K562 (cell line): ENCODE results near the gene HTRA3. TPM values are rescaled to one million over a fixed set of nuclear protein-coding genes. Genes with fewer than 3 reads are reported as not detected.

Experiments
- ATAC-seq: fragments of 200-7000 bp; cut with Tn5 transposase; 3 replicates; pipeline ENCODE4 v1.9.1; 2020; ENCODE audit warnings: moderate library complexity
- BruUV-seq: library from RNA; stranded (reverse); fragments of 400-500 nt; replicated peaks from 2 replicates; lab custom pipeline; 2021; lab: Mats Ljungman, UMichigan
- CTCF ChIA-PET: fragments of 300-600 bp; formaldehyde crosslinking; extraction: SDS; loops from one replicate; lab custom pipeline; 2021; ENCODE audit warnings: low intra/inter-chr PET ratio; lab: Yijun Ruan, JAX
- POLR2A ChIA-PET: fragments of 300-600, 350-650 bp; sonication (Branson Sonifier 250); formaldehyde crosslinking; extraction: SDS; loops from one replicate; lab custom pipeline; 2021; ENCODE audit warnings: antibody characterized with exemption, inconsistent platforms; lab: Yijun Ruan, JAX
- DNase-seq, 4 experiments: peaks; one replicate each; pipeline versions ENCODE4 v3.0.0 to v3.0.0-alpha.2; 2011 to 2018; ENCODE audit warnings: low spot score in 3 of 4, mixed read lengths in 3 of 4; ENCODE audit errors: extremely low read depth in 1 of 4
- FAIRE-seq: peaks from 2 replicates; lab custom pipeline; 2011; peaks lifted over from hg19 to GRCh38; lab: Jason Lieb, UNC
- H2AFZ ChIP-seq: 2 replicates; pipeline ENCODE4 v1.6.0; 2011; ENCODE audit warnings: low read depth, low read length, control low read depth, inconsistent platforms
- H3K27ac ChIP-seq: fragments of 200-600 bp; 3 replicates; pipeline ENCODE4 v1.8.0; 2011; ENCODE audit warnings: low read depth, mild to moderate bottlenecking, control low read depth, inconsistent platforms, low read length, moderate library complexity, mixed read lengths; ENCODE audit errors: extremely low read depth
- H3K27me3 ChIP-seq, 2 experiments: fragments of 300-600 bp in 1 of 2; 2 replicates in 1 of 2; 3 replicates in 1 of 2; pipeline versions ENCODE4 v1.6.0 to v1.8.0; 2011; ENCODE audit warnings: inconsistent platforms in 2 of 2, low read length in 2 of 2, mild to moderate bottlenecking in 1 of 2, mixed read lengths in 1 of 2, moderate library complexity in 1 of 2; ENCODE audit not compliant: control insufficient read depth in 2 of 2, insufficient read depth in 2 of 2
- H3K36me3 ChIP-seq: fragments of 300-600 bp; 3 replicates; pipeline ENCODE4 v1.8.0; 2011; ENCODE audit warnings: mild to moderate bottlenecking, low read length, inconsistent platforms; ENCODE audit not compliant: control insufficient read depth, insufficient read depth
- H3K4me1 ChIP-seq, 2 experiments: fragments of 200-600 bp in 1 of 2; replicated peaks in 1 of 2; 2 replicates in 1 of 2; 3 replicates in 1 of 2; pipeline versions ENCODE4 v1.5.1 to v1.8.0; 2011; ENCODE audit warnings: inconsistent platforms in 2 of 2, low read length in 2 of 2, mild to moderate bottlenecking in 1 of 2, mixed read lengths in 1 of 2, moderate library complexity in 1 of 2; ENCODE audit not compliant: control insufficient read depth in 2 of 2, insufficient read depth in 2 of 2
- H3K4me2 ChIP-seq: 2 replicates; pipeline ENCODE4 v1.6.1; 2011; ENCODE audit warnings: low read length, control low read depth, inconsistent platforms, mixed read lengths; ENCODE audit not compliant: insufficient read depth
- H3K4me3 ChIP-seq: fragments of 200-600 bp; sonication (generic), shearing (Covaris generic); 2 replicates; pipeline ENCODE4 v1.5.1; 2016; ENCODE audit warnings: control low read depth, inconsistent platforms
- H3K79me2 ChIP-seq: fragments of 200-600 bp; 3 replicates; pipeline ENCODE4 v1.8.0; 2011; ENCODE audit warnings: low read length, inconsistent platforms; ENCODE audit not compliant: control insufficient read depth, insufficient read depth
- H3K9ac ChIP-seq, 2 experiments: 2 replicates each; pipeline versions ENCODE4 v1.6.0 to v1.6.1; 2011; ENCODE audit warnings: low read depth in 2 of 2, low read length in 2 of 2, control low read depth in 1 of 2, inconsistent platforms in 1 of 2, mild to moderate bottlenecking in 1 of 2, mixed read lengths in 1 of 2; ENCODE audit not compliant: insufficient read depth in 1 of 2
- H3K9me1 ChIP-seq: one replicate; pipeline ENCODE4 v1.6.0; 2011; ENCODE audit warnings: inconsistent platforms, mild to moderate bottlenecking, low read length, moderate library complexity; ENCODE audit not compliant: control insufficient read depth, insufficient read depth
- H3K9me3 ChIP-seq: replicated peaks from 2 replicates; pipeline ENCODE4 v1.5.1; 2011; ENCODE audit warnings: low read depth, low read length, inconsistent platforms; ENCODE audit not compliant: control insufficient read depth, insufficient read depth
- H4K20me1 ChIP-seq: replicated peaks from 2 replicates; pipeline ENCODE4 v1.6.1; 2011; ENCODE audit warnings: low read length, inconsistent platforms, mixed read lengths; ENCODE audit not compliant: control insufficient read depth, insufficient read depth
- ATF2 ChIP-seq: sonication (generic); formaldehyde crosslinking; IDR thresholded peaks from 2 replicates; pipeline ENCODE4 v1.8.1; 2022; ENCODE audit warnings: missing genetic modification reagents
- CHD4 ChIP-seq: fragments of 200-600 bp; sonication (generic); IDR thresholded peaks from 3 replicates; pipeline ENCODE4 v1.6.1; 2012; ENCODE audit warnings: low read depth, mild to moderate bottlenecking, mixed read lengths, low read length, inconsistent platforms; ENCODE audit not compliant: insufficient read depth, insufficient replicate concordance, poor library complexity, severe bottlenecking
- FOXA1 ChIP-seq: fragments of 450-650 bp; IDR thresholded peaks from 2 replicates; pipeline ENCODE4 v1.6.1; 2016; ENCODE audit warnings: mild to moderate bottlenecking, borderline replicate concordance
- NR0B1 ChIP-seq: fragments of 450-650 bp; IDR thresholded peaks from one replicate; pipeline ENCODE4 v1.6.1; 2018; ENCODE audit warnings: mild to moderate bottlenecking, moderate library complexity; ENCODE audit not compliant: partially characterized antibody
- POU5F1 ChIP-seq: fragments of 150-350 bp; IDR thresholded peaks from 2 replicates; pipeline ENCODE4 v1.6.1; 2014; ENCODE audit warnings: borderline replicate concordance, low read length, low read depth, mild to moderate bottlenecking; ENCODE audit not compliant: partially characterized antibody
- SMARCA4 ChIP-seq: fragments of 450-650 bp; IDR thresholded peaks from 2 replicates; pipeline ENCODE4 v1.6.1; 2016
- SOX6 ChIP-seq: fragments of 450-650 bp; IDR thresholded peaks from 2 replicates; pipeline ENCODE4 v1.6.1; 2014; ENCODE audit warnings: mild to moderate bottlenecking
- TSHZ1 ChIP-seq: fragments of 250-450 bp; sonication (Bioruptor Pico); IDR thresholded peaks from 2 replicates; pipeline ENCODE4 v1.4.0; 2020; ENCODE audit warnings: mild to moderate bottlenecking, moderate library complexity
- USF1 ChIP-seq: sonication (generic); formaldehyde crosslinking; IDR thresholded peaks from 2 replicates; pipeline ENCODE4 v1.9.0; 2022; ENCODE audit warnings: mild to moderate bottlenecking, missing genetic modification reagents
- ZBTB33 ChIP-seq: sonication (generic); formaldehyde crosslinking; IDR thresholded peaks from 2 replicates; pipeline ENCODE4 v1.8.1; 2023; ENCODE audit warnings: mild to moderate bottlenecking, missing genetic modification reagents
- ZC3H8 ChIP-seq: fragments of 450-650 bp; IDR thresholded peaks from 2 replicates; pipeline ENCODE4 v1.6.1; 2017
- ZNF347 ChIP-seq: fragments of 450-650 bp; formaldehyde crosslinking; IDR thresholded peaks from 2 replicates; pipeline ENCODE4 v1.4.0; 2020; ENCODE audit warnings: low read depth, mild to moderate bottlenecking, moderate library complexity
- WGBS: fragments of 100-300 bp; shearing (Covaris generic); methylation state at CpG from one replicate; pipeline ENCODE4 v1.1.6; 2016; ENCODE audit warnings: low coverage, mixed read lengths; ENCODE audit not compliant: insufficient coverage; ENCODE audit errors: missing lambda C conversion rate; 5-methylcytosine and 5-hydroxymethylcytosine counted together
- in situ Hi-C: fragments of 300-500 bp; cut with MboI; formaldehyde crosslinking; loops from 4 replicates; pipeline ENCODE4 v1.15.0; 2018; ENCODE audit warnings: inconsistent platforms, mixed read lengths
- intact Hi-C: fragments of 100-400 bp; cut with micrococcal nuclease; formaldehyde crosslinking; loops from 2 replicates; pipeline ENCODE4 v1.14.2; 2022
- polyA plus RNA-seq, 8 experiments: library from polyadenylated mRNA; depleted of rRNA in 4 of 8; stranded (reverse) in 5 of 8; unstranded in 3 of 8; fragments of >200 nt; fragmentation: Nextera tagmentation in 2 of 8; fragmentation: Illumina TruSeq in 1 of 8; extraction: Ambion mirVana in 2 of 8; extraction: Trizol in 1 of 8; gene quantifications; 2 replicates each; pipeline versions ENCODE4 v1.2.1 to v1.2.3, GENCODE V29; 2011 to 2014; ENCODE audit warnings: inconsistent platforms in 1 of 8, missing spikeins in 1 of 8
- total RNA-seq, 7 experiments: library from RNA; depleted of rRNA in 6 of 7; stranded (reverse); fragments of >200 nt in 6 of 7; fragmentation: Illumina TruSeq in 2 of 7; extraction: Trizol in 2 of 7; gene quantifications; 2 replicates each; pipeline versions ENCODE4 v1.2.1 to v1.2.3, GENCODE V29; 2011 to 2021; ENCODE audit warnings: low replicate concordance in 1 of 7

HTRA3 gene
- total and polyA plus RNA-seq, 9 of the 15 experiments (the other 6 are each of a cell fraction or from before 2014, with no cell fraction given): 0.04 TPM; not detected in 8

- CTCF ChIA-PET: no interaction called here
- no peak overlapping the region for H2AFZ ChIP-seq
- H3K27me3 ChIP-seq: peaks cover 2 to 73% of the 10 kb centered on the region in 2 experiments; a peak in 4 of 5 replicates
- POLR2A ChIA-PET: interaction anchor here (1.4 kb wide), 1 partner anchor 11 kb away, joined by 3 read pairs; no protein-coding TSS in a partner anchor
- TF ChIP-seq ATF2 (CRISPR knock-in tag) (no peak), FOXA1 (no peak), SMARCA4 (no peak), ZBTB33 (CRISPR knock-in tag) (no peak), TSHZ1 (CRISPR knock-in tag) (no peak), NR0B1 (no peak), USF1 (CRISPR knock-in tag) (no peak), CHD4 (no peak), ZC3H8 (no peak), ZNF347 (CRISPR knock-in tag) (no peak), SOX6 (no peak), POU5F1 (no peak)
- no peak overlapping the region for H3K27ac ChIP-seq
- intact Hi-C loops (no loop called here), in situ Hi-C loops (no loop called here)
- no peaks in the 10 kb centered on the region for H3K9me3 ChIP-seq
- WGBS: 1% methylated on average over 13 of the region's 13 CpGs
- no peak for FAIRE-seq
- no peaks in the 10 kb centered on the region for H3K36me3 ChIP-seq
- no peak overlapping the region for H3K9ac ChIP-seq
- peaks cover 0 to 13% of the 10 kb centered on the region in 2 experiments; a peak in 2 of 5 replicates for H3K4me1 ChIP-seq
- no peak for DNase-seq
- ATAC-seq: no peak
- no peak overlapping the region for H3K4me2 ChIP-seq
- H3K4me3 ChIP-seq: no peak overlapping the region
- BruUV-seq: no TSS peak
- no peaks in the 10 kb centered on the region for H3K79me2 ChIP-seq
- H3K9me1 ChIP-seq: no peaks in the 10 kb centered on the region
- H4K20me1 ChIP-seq: peaks cover 12% of the 10 kb centered on the region; the same call in 1 of the 2 replicates
Measured at GRCh38 chr4:8289151-8289750, 19.7 kb downstream of the HTRA3 start.
